DMS153 (cell line): ENCODE results near the gene SNX4.
"Not testable (repeated sequence)": the region's sequence is repeated elsewhere in the genome, so short reads cannot be mapped to it uniquely, and the experiment has no call there.

Experiments
- DNase-seq: peaks from one replicate; lab custom pipeline; 2025; lab: John Stamatoyannopoulos, UW

Gene SNX4

DNA sequence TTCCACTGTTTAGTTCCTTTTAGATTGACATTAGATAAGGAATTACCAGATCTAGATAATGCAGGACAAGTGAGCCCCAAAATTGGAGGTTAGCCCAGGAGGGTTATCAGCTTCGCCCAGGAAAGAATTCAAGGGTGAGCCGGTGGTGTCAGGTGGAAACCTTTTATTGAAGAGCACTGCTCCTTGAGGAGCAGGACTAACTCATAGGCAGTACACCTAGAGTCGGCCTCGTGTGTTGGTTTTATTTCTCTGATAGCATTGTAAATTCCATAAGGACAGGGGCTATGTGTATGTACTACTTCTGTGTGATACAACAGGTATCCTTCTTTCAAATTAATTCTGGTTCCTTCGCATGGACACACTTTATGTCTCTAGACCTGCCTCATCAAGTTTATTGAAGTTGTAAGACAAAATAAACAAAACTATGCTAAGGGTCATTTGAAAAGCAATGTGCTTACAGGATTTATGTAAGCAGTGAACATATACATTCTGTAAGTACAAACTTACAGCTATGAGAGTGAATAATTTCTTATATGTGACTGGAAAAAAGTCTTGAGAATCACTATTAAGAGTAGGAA is 57.2 kb downstream of the SNX4 start:
- no peak for DNase-seq

DNA sequence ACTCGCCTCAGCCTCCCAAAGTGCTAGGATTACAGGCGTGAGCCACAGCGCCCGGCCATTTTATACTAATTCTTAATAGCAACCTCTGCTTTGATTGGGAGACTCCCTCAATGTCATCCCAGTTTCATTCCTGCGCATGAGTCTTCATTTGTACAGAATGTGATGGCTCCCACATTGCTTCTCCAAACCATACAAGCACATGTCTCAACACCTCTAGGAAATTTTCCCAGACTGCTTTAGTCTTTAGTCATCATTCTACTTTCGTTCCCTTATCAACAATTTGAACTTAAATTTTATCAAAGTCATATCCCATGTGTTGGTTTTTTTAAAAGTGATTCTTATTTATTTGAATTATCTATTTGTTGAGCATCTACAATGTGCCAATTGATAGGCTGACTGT is 58.1 kb downstream of the SNX4 start:
- DNase-seq = no peak

DNA sequence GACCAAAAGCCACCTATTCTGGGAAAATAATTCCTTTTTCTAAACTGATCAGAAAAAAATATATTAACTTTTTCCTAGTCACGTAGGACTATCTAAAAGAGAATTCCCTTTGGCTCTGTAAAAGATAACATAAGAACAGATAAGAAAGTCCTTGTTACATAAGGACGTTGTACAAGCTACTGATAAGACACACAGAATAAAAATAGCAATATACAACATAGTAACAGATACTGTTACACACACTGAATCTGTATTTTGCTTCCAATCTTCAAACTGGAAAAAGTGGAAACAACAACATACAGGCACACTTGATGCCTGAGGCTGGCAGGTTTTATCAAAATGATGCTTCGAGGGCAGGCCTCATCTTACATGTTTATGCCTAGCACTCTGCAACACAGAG is 59.8 kb downstream of the SNX4 start:
- no peak for DNase-seq

GRCh38 chr3:125443923-125444322 is 76.1 kb downstream of the SNX4 start:
- DNase-seq = no peak

DNA sequence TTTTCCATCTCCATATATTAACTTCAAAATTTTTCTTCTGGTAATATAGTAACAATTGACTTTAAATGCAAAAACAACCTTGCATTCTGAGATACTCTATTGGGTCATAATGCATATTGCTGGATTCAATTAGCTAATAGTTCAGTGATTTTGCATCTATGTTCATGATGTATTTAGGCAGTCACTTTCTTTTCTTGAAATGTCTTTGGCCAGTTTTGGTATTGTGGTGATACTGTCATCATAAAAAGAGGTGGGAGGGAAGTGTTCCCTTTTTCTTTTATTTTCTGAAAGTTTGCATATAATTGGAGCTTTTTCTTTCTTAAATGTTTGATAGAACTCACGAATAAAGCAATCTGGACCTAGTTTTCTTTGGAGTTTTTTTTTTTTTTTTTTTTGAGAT is 77.5 kb downstream of the SNX4 start:
- no peak for DNase-seq

DNA sequence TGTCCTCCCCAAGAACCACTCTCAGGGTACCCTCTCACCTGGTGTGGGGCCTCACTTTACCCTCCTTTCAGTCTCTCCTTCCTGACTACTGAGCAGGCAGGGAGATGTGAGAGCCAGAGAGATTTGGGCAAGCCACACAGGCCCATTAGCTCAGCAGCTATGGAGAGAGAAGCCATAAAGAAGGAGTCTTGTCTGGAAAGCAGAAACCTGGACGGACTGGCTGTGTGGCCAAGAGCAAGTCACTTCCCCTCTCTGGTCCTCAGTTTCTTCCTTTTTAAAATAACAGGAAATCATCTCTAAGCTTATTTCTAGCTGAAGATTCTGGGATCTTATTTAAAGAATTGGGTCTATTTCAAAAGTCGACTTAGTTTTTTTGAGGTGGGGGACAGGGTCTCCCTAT is 79.0 kb downstream of the SNX4 start:
- DNase-seq = no peak

DNA sequence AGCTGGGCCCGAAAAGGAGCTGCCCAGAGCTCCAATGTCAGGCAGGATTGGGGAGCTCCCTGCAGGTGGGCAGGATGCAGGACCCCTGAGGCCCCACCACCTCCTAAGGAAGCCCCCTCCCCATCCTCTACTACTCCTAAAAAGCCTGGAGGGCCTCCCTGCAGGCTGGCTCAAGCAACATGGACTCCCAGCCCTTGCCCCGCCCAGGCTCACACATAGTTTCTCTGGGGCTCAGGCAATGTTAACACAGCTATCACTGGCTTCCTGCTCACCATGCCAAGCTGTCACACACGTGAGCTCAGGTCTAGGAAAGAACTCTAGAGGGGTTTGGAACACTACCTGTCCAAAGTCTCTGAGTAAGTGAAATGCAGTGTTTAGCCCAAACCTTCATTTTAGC is 79.4 kb downstream of the SNX4 start:
- DNase-seq = no peak

DNA sequence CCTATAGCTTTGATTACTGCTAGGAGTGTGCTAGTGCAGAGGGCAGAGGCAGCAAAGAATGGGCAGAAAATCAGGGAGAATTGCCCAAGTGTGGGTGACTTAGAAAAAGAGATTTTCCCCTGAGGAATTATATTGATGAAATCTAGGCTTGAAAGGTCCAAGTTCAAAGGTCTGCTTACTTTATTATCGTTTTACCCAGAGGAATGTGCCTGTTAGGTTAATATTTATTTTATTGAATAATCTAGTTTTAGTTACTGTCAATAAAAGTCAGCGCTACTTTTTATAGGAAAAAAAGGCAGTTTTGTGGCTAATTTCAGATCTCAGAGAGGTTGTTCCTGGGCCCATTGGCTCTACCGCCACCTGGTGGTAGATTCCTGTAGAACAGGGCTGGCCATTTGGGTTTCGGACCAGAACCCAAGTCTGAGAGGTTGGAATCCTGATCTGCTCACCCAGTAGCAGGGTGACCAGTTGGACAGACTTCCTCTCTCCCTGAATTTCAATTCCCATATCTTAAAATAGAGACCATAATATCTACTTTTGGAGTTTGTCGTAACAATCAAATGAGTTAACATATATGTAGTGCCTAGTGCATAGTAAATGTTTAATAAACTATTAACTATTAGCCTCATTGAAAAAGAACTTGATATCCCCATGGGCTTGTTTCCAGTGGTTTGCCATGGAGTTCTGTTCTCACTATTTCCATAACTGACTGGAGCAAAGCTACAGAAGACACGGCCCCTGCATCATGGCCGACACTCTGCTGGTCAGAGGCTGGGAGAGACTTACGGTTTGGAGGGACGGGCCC is 82.2 kb downstream of the SNX4 start:
- DNase-seq = no peak

GRCh38 chr3:125436921-125437320 is 83.1 kb downstream of the SNX4 start:
- no peak for DNase-seq

- DNase-seq = no peak
These were observed 84.8 kb downstream of the SNX4 start for GRCh38 chr3:125435231-125435630.

DNA sequence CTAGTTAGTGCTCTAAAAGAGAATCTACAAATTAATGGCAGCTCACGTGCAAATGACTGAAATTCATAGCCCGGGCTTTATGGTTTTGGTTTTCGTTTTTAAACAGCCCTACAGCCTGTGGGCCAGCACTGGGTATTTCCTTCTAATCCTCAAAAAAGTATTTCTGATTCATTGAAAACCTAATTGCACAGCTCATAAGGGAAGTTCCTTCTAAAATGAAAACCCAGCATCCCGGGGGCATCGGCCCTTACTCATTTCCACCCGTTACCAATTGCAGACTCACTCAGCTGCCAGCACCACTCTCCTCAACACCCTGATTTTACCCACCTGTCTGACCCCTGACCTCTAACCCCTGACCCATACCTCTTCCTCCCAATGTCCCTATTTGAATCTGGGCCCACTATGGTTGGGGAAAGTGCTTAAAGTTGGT is 85.4 kb downstream of the SNX4 start:
- DNase-seq = no peak

DNA sequence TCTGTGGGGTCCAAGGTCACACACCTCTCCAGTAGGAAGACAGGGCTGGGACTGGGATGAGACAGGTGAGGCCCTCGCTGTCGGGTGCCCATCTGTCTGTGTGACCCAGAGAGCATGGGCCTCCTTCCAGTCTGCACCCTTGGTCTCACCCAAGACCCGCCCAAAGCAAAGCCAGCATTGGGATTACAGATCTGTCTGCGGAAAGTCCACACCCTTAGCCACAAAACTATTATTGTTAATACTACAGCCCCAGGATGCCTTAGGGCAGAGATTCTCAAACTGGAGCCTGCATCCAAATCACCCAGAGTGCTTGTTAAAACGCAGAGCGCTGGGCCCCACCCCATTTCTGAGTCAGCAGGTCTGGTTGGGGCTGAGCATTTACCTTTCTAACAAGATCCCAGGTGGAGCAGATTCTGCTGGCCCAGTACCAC is 86.4 kb downstream of the SNX4 start:
- DNase-seq = no peak

DNA sequence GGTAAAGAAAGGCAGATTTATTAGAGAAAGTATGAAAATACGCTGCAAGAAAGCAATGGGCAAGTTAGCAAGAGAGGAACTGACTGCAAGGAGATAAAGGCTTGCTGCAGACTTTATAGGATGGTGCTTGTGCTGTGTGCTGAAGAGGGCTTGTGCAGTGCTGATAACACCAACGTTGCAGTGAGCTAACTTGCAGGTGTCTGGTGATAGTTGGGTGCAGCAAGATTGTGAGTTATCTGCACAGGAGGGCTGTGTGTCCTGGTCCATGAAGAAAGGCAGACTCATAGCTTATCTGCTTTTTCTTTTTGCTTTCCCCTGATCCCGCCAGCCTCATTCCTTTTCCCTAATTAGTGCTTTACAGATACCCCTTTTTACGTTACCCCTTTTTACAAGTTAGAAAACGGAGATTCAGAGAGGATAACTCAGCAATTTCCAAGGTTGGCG is 86.9 kb downstream of the SNX4 start:
- no peak for DNase-seq

DNA sequence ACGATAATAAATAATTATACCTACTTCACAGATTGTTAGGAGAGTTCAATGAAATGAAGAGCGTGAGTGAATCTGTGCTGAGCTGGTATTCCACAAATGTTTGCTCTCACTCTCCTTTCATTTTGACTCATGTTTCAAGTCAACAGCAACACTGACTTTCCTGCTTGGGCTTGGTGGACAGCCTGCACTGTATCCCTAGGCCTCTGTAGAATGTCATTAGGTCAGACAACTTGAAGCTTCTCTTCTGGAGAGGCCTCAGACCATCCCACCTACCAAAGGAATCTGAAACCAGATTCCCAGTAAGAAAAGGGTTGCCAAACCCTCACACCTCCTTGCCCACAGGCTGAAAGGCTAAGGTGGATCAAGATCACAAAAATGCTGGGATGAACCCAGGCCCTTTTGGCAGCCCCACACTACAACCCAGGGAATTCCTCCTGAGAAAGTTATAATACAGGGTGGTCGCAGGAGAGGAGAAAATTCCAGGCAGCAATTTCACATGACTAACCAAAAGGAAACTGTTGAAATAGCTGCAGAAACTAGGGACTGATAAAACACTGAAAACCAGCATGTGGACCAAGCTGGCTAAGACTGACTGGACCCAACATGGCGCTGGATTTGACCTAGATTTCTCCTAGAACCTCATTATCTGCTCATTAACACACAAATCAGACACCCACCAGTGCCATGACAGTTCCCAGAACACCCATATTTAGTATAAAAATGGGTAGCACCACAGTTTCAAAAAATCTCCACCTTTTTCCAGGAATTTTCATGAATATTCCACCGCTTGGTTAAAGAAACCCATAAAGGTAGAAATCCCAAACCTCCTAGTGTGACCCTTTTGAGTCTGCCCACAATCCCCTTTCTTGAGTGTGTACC is 87.9 kb downstream of the SNX4 start:
- no peak for DNase-seq

- no peak for DNase-seq
These were observed 88.6 kb downstream of the SNX4 start for GRCh38 chr3:125431391-125431790.

DNA sequence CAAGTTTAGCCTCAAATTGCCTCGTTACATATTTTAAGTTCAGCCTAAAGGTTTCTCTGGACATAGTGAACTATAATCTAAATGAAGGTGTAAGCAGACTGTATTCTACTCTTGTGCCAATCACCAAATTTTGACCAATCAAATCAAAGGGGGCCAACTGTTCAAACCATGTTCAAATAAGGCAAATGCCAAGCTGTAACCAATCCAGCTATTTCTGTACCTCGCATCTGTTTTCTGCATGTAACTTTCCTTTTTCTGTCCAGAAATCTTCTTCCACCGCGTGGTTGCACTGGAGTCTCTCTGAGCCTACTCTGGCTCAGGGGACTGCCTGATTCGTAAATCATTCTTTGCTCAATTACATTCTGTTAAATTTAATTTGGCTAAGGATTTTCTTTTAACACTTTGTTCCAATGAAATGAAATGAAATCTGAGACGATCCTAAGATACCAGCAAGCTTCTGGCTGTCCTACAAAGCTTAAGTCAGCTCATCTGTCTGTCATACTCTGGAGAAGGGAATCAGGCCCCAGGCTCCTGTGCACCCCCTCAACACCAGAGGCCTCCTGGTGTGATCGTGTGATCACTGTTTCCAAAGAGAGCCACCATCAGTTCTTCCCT is 91.7 kb downstream of the SNX4 start:
- DNase-seq = no peak

GRCh38 chr3:125418306-125418705 is 101.7 kb downstream of the SNX4 start:
- no peak for DNase-seq

DNA sequence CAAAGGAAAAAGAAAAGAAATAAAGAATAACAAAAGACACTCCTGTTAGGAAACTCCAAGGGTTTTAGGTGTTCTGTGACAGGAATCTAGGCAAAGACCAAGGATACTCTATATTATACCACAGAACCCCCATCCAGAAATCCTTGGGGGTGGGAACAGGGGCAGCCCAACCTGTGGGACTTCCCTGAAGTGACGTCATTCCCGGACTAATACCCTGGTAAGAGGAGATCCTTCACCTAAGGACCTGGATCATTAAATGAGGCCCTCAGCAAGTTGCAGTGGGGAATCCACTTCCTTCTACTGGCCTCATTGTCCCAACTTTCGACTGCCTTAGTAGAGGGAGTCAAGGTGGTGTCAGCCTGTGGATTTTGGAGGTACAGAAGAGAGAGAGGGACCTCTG is 103.8 kb downstream of the SNX4 start:
- no peak for DNase-seq

DNA sequence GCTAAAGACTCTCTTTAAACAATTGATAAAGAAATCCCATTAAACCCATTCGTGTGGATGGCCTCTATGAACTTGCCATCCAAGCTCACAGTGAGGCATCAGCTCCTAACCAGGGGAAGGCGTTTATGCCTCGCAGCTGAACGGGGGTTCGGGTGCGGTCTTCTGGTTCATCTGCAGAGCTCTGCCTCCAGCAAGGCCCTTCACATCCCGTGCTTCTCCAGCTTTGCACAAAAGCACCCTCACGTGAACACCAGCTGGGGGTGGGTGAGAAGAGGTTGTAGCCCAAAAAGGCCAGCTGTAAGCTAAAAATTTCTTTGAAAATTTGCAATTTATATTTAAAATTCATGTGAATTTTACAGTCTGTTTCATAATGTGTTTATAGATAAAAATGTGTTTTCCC is 105.3 kb downstream of the SNX4 start:
- no peak for DNase-seq

DNA sequence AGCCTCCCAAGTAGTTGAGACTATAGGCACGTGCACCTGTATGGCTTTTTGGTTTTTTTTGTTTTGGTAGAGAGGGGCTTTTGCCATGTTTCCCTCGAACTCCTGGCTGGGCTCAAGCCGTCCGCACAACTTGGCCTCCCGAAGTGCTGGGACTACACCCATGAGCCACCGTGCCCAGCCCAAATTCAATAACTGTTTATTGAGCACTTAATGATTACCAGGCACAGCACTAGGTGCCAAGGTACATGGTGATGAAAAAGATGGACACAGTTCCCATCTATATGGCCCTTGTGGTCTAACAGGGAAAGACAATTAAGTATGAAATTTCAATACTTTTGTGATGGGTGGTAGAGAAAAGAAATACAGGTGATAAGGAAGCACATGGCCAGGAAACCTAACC is 109.1 kb downstream of the SNX4 start:
- DNase-seq = no peak

- no peak for DNase-seq
These were observed 113.9 kb downstream of the SNX4 start for GRCh38 chr3:125406070-125406469.

DNA sequence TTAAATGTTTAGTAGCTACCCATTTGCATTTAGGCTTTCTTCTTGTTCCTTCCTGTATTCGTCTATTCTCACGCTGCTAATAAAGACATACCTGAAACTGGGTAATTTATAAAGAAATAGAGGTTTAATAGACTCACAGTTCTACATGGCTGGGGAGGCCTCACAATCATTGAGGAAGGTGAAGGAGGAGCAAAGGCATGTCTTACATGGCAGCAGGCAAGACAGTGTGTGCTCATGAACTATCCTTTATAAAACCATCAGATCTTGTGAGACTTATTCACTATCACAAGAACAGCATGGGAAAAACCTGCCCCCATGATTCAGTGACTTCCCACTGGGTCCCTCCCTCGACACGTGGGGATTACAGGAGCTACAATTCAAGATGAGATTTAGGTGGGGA is 114.5 kb downstream of the SNX4 start:
- DNase-seq = not testable (repeated sequence)
